Suprapubic skin (tissue), 4 donors: ENCODE measurements around the gene SEPTIN11. TPM values are rescaled to one million over a fixed set of nuclear protein-coding genes. Genes with fewer than 3 reads are reported as not detected.

ENCODE experiments used
- DNase-seq, 2 donors: peaks; one replicate each; pipeline ENCODE4 v3.0.0-alpha.2; 2019; ENCODE audit warnings: low spot score in 2 of 2
- H3K27ac ChIP-seq: fragments of 200-600 bp; sonication (generic); one replicate; pipeline ENCODE4 v1.5.1; 2019
- H3K27me3 ChIP-seq: fragments of 200-600 bp; sonication (generic); one replicate; pipeline ENCODE4 v1.5.1; 2019
- H3K36me3 ChIP-seq: fragments of 200-600 bp; sonication (generic); one replicate; pipeline ENCODE4 v1.5.1; 2019
- H3K4me1 ChIP-seq: fragments of 200-600 bp; sonication (generic); one replicate; pipeline ENCODE4 v1.5.1; 2019
- H3K4me3 ChIP-seq: fragments of 200-600 bp; sonication (generic); one replicate; pipeline ENCODE4 v1.5.1; 2019; ENCODE audit warnings: mild to moderate bottlenecking
- H3K9me3 ChIP-seq: fragments of 200-600 bp; sonication (generic); one replicate; pipeline ENCODE4 v1.5.1; 2019
- CTCF ChIP-seq, 2 donors: fragments of 200-600 bp in 1 of 2; fragments of 450-650 bp in 1 of 2; sonication (generic) in 1 of 2; IDR thresholded peaks; one replicate each; pipeline ENCODE4 v1.5.1; 2016 to 2019; ENCODE audit warnings: antibody characterized with exemption in 2 of 2, mild to moderate bottlenecking in 1 of 2, moderate library complexity in 1 of 2
- EP300 ChIP-seq: sonication (generic); formaldehyde crosslinking; IDR thresholded peaks from one replicate; pipeline ENCODE4 v1.6.1; 2017; ENCODE audit warnings: antibody characterized with exemption
- POLR2A ChIP-seq, 2 donors: fragments of 450-650 bp; IDR thresholded peaks; one replicate each; pipeline ENCODE4 v1.6.1; 2017; ENCODE audit warnings: antibody characterized with exemption in 2 of 2, mild to moderate bottlenecking in 2 of 2, moderate library complexity in 2 of 2
- POLR2AphosphoS5 ChIP-seq, 3 donors: sonication (generic); formaldehyde crosslinking; IDR thresholded peaks; one replicate each; pipeline ENCODE4 v1.6.1; 2017; ENCODE audit warnings: antibody characterized with exemption in 3 of 3
- WGBS: methylation state at CpG from one replicate; pipeline ENCODE4 v1.1.5; 2018; 5-methylcytosine and 5-hydroxymethylcytosine counted together
- total RNA-seq, 4 donors: library from RNA; depleted of rRNA; stranded (reverse); fragments of >200 nt; gene quantifications; one replicate each; pipeline ENCODE4 v1.1.0, GENCODE V29; 2016

The SEPTIN11 gene
- total RNA-seq, 4 donors from 2014 or later: 18.6 to 41.6 (median 25.1) TPM

DNA sequence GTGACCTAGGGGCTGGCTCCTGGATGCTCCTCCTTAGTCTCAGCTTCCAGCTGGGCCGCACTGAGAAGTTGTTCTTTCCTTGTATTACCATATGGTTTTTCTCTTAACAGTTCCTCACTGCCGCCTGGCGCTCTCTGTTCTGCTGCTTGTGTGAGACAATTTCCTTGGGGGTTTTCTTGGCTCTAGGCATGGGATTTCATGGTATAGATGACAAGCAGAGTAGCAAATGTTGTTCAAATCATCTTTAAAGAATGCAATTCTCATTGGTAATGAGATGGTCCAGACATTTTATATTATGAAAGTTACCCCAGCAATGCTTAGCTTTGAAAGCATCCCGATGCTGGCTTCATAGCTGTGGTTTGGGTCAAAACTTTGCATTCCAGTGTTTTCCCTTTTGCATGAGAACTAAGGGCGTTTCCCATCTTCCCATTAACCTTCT is 37.6 kb downstream of the SEPTIN11 start:
- no peaks in the 10 kb centered on the region for H3K27me3 ChIP-seq
- H3K9me3 ChIP-seq: no peaks in the 10 kb centered on the region
- no peak for DNase-seq
- peak overlapping the region; percentile 82 for H3K27ac ChIP-seq
- peaks cover 36% of the 10 kb centered on the region for H3K4me1 ChIP-seq
- TF ChIP-seq EP300 (no peak), POLR2AphosphoS5 (IDR thresholded peaks at IDR 0.05) (no peak)
- H3K4me3 ChIP-seq: no peak overlapping the region
- no peaks in the 10 kb centered on the region for H3K36me3 ChIP-seq
- 59% methylated on average over 5 of the region's 5 CpGs for WGBS

DNA sequence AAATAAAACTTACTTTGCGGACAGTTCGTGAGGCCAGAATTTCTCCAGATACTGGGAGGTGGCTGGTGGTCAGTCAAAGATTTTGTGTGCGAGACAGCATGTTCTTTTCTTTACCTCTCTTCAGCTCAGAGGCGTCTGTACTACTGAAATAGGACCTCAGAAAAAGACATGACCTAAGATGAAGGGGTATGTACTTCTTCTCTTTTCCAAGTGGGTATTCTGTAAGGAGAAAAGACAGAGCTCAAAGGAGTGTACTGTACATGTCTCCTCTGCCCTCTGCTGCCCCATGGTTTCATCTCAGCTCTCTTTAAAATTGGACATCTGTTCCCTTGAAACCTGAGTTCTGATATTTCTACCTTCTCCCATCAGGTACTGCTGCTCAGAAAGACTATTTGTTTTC is 38.1 kb downstream of the SEPTIN11 start:
- peaks cover 35% of the 10 kb centered on the region for H3K4me1 ChIP-seq
- H3K9me3 ChIP-seq: no peaks in the 10 kb centered on the region
- H3K27ac ChIP-seq: peak overlapping the region; percentile 51
- H3K27me3 ChIP-seq: no peaks in the 10 kb centered on the region
- WGBS: 67% methylated on average over 4 of the region's 4 CpGs
- no peaks in the 10 kb centered on the region for H3K36me3 ChIP-seq
- no peak overlapping the region for H3K4me3 ChIP-seq
- TF ChIP-seq POLR2A (IDR thresholded peaks at IDR 0.05): no peak
- TF ChIP-seq CTCF (IDR thresholded peaks at IDR 0.05): no peak
- TF ChIP-seq POLR2AphosphoS5 (IDR thresholded peaks at IDR 0.05): no peak
- no peak for TF ChIP-seq EP300
- no peak for DNase-seq

DNA sequence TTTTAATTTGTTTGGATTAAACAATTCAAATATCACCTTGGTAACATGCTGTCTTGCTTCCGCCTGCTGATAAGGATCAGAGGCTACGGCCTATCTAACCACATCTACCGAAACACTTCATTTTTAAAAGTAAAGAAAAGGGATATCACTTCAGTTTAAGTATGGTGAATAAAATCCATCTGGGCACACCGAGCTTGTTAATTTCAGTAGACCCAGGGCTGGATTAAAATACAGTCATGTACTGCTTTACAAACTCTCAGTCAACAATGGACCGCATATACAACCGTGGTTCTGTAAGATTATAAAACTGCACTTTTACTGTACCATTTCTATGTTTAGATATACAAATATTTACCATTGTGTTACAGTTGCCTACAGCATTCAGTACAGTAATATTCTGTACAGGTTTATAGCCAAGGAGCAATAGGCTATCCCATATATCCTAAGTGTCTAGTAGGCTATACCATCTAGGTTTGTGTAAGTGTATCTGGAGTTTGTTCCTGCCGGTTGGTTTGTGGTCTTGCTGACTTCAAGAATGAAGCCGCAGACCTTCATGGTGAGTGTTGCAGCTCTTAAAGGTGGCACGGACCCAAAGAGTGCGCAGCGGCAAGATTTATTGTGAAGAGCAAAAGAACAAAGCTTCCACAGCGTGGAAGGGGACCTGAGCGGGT is 40.0 kb downstream of the SEPTIN11 start:
- Histone ChIP-seq H3K27ac (no peak overlapping the region), H3K27me3 (no peaks in the 10 kb centered on the region), H3K9me3 (no peaks in the 10 kb centered on the region), H3K4me1 (peaks cover 17% of the 10 kb centered on the region), H3K36me3 (no peaks in the 10 kb centered on the region), H3K4me3 (no peak overlapping the region)
- DNase-seq: no peak
- 81% methylated on average over 13 of the region's 13 CpGs for WGBS
- TF ChIP-seq CTCF (IDR thresholded peaks at IDR 0.05): no peak

GRCh38 chr4:76990288-76991080 is 40.9 kb downstream of the SEPTIN11 start:
- Histone ChIP-seq H3K27ac (no peak overlapping the region), H3K27me3 (no peaks in the 10 kb centered on the region), H3K9me3 (no peaks in the 10 kb centered on the region), H3K4me1 (peaks cover 11% of the 10 kb centered on the region), H3K36me3 (no peaks in the 10 kb centered on the region), H3K4me3 (no peak overlapping the region)
- no peak for DNase-seq
- WGBS: 89% methylated on average over 12 of the region's 12 CpGs
- TF ChIP-seq POLR2A (IDR thresholded peaks at IDR 0.05) (no peak), EP300 (no peak), POLR2AphosphoS5 (IDR thresholded peaks at IDR 0.05) (no peak), CTCF (IDR thresholded peaks at IDR 0.05) (no peak)

DNA sequence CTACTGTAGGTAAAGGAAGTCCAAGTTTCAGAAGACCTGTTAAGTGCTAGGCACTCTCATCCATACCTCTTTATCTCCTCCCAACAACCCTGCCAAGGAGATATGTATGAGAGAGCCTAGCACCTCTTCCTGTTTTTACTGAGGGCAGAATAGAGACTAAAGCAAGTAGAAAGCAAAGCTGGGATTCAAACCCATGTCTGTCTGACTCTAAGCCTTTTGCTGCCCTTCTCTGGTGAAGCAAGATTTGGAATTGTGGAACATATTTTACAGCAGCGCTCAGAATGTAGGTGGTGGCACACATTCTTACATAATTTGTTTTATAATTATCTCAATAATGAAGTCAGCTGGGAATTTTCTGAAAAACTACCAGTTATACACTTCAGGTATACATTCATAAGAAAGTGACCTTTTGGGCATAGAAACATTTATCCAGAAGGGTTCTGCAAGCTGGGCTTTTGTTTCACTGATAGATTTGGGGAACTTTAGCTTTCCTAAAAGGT is 41.7 kb downstream of the SEPTIN11 start:
- no peak for DNase-seq
- H3K27ac ChIP-seq: no peak overlapping the region
- H3K9me3 ChIP-seq: no peaks in the 10 kb centered on the region
- peaks cover 3% of the 10 kb centered on the region for H3K4me1 ChIP-seq
- H3K4me3 ChIP-seq: no peak overlapping the region
- no peaks in the 10 kb centered on the region for H3K27me3 ChIP-seq
- H3K36me3 ChIP-seq: peaks cover 1% of the 10 kb centered on the region
- 89% methylated on average over 1 of the region's 1 CpG for WGBS
- TF ChIP-seq CTCF (IDR thresholded peaks at IDR 0.05) (no peak), POLR2AphosphoS5 (IDR thresholded peaks at IDR 0.05) (no peak)
